Mesothelial cell of epicardium (in vitro differentiated cells): ENCODE data around the gene RNF181. TPM values are rescaled to one million over a fixed set of nuclear protein-coding genes. Genes with fewer than 3 reads are reported as not detected.

ENCODE experiments used
- DNase-seq, 2 experiments: peaks; one replicate each; pipeline ENCODE4 v3.0.0; 2021; ENCODE audit warnings: low spot score in 2 of 2; ENCODE audit not compliant: unreplicated experiment in 2 of 2
- H3K27ac Mint-ChIP-seq: 2 replicates; pipeline ENCODE4 v1.8.0; 2021; ENCODE audit warnings: mixed read lengths
- H3K27me3 Mint-ChIP-seq: 2 replicates; pipeline ENCODE4 v1.8.0; 2021; ENCODE audit warnings: low read depth, mixed read lengths
- H3K36me3 Mint-ChIP-seq: 2 replicates; pipeline ENCODE4 v1.8.0; 2021; ENCODE audit warnings: mixed read lengths
- H3K4me1 Mint-ChIP-seq: 2 replicates; pipeline ENCODE4 v1.8.0; 2021; ENCODE audit warnings: mixed read lengths
- H3K4me3 Mint-ChIP-seq: 2 replicates; pipeline ENCODE4 v1.8.0; 2021; ENCODE audit warnings: mild to moderate bottlenecking, moderate library complexity, mixed read lengths
- H3K9me3 Mint-ChIP-seq: 2 replicates; pipeline ENCODE4 v1.8.0; 2021; ENCODE audit warnings: mixed read lengths
- total RNA-seq: library from RNA; stranded (reverse); gene quantifications from 3 replicates; pipeline ENCODE4 v1.2.1, GENCODE V29; 2021
- TF ChIP-seq, protein P1 (sequence below): fragments of 200-600 bp; sonication (generic); IDR thresholded peaks from one replicate; pipeline ENCODE4 v1.5.0; 2021; ENCODE audit warnings: antibody characterized with exemption; ENCODE audit not compliant: unreplicated experiment

The RNF181 gene
- total RNA-seq, 1 donor from 2014 or later = 82.8 TPM

DNA sequence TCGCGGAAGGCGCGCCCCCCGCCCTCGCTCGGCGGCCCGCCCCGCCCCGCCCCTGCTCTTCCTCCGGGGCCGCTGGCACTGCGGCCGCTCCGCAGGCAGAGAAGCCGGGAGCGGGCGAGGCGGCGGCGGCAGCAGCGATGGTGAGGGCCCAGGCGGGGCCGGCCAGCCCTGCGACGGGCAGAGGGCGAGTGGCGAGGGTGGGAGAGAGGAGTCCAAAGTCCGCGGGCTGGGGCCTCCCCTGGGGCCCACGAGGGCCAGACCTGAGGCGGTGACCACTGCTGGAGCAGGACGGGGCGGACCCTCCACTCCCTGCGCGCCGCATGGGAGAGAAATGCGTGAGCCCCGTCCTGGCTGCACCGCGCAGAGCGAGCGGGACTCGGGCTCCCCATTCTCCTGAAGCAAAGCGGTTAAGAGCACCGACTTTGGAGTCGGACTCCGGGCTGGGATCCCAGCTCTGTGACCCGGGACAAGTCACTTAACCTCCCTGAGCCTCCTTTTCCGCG is 11.1 kb upstream of the RNF181 start, which contains the start of gene VAMP5:
VAMP5 (plus strand) TSS at position 78 of the 503 bp plus-strand sequence; CDS start at position 138, 60 bp downstream.
- H3K36me3 Mint-ChIP-seq = peaks cover 7% of the 10 kb centered on the region
- H3K9me3 Mint-ChIP-seq = no peaks in the 10 kb centered on the region
- H3K4me1 Mint-ChIP-seq = peaks cover 10% of the 10 kb centered on the region
- TF ChIP-seq, protein P1, sequence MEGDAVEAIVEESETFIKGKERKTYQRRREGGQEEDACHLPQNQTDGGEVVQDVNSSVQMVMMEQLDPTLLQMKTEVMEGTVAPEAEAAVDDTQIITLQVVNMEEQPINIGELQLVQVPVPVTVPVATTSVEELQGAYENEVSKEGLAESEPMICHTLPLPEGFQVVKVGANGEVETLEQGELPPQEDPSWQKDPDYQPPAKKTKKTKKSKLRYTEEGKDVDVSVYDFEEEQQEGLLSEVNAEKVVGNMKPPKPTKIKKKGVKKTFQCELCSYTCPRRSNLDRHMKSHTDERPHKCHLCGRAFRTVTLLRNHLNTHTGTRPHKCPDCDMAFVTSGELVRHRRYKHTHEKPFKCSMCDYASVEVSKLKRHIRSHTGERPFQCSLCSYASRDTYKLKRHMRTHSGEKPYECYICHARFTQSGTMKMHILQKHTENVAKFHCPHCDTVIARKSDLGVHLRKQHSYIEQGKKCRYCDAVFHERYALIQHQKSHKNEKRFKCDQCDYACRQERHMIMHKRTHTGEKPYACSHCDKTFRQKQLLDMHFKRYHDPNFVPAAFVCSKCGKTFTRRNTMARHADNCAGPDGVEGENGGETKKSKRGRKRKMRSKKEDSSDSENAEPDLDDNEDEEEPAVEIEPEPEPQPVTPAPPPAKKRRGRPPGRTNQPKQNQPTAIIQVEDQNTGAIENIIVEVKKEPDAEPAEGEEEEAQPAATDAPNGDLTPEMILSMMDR = no peak
- no peaks in the 10 kb centered on the region for H3K27me3 Mint-ChIP-seq
- no peak for DNase-seq
- H3K4me3 Mint-ChIP-seq = no peak within 1 kb of the TSS
- no peak within 1 kb of the TSS for H3K27ac Mint-ChIP-seq

DNA sequence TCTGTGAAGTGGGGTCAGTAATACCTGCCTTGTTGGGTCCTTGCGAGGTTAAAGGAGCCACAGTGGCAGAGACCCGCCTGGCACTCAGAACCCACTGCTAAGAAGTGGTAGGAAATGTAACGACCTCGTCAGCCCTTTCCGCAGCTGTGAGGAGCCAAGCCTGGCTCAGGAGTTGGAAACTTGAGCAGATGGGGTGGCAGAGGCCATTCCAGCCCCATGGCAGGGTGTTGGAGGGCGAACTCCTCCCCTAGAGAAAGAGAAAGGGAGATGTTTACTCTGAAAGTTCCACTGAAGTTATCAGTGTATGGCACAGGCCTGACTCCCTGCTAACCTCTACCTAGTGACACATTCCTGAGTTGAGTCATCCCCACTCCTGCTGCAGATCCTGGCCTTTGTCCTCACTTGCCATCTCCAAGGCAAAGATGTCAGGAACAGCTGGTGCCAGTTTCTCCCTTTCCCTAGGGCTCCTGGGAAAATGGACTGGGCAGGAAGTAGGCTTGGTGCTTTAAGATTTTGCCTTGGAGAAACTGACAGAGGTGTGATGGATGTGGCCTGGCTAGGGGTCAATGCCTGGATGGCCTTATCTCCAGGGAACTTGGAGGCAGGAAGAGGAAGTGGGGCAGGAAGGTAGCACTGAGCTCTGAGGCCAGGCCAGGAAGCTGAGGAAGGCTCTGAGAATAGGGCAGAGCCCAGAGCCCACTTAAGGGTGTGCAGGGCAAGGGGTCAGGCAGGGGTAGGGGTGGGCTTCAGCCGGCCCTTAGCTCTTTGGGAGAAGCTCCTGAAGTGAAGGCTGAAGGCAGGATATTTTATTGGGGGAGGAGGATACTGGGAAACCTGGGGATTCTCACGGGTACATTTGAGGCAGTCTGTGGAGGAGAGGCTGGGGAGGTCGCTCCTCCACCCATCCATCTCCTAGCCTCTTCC is 10.4 kb upstream of the RNF181 start:
- Mint-ChIP-seq H3K27me3 (no peaks in the 10 kb centered on the region), H3K27ac (no peak overlapping the region), H3K9me3 (no peaks in the 10 kb centered on the region), H3K36me3 (peaks cover 7% of the 10 kb centered on the region), H3K4me1 (peaks cover 5% of the 10 kb centered on the region), H3K4me3 (no peak overlapping the region)
- no peak for DNase-seq
- TF ChIP-seq, protein P1 = no peak

DNA sequence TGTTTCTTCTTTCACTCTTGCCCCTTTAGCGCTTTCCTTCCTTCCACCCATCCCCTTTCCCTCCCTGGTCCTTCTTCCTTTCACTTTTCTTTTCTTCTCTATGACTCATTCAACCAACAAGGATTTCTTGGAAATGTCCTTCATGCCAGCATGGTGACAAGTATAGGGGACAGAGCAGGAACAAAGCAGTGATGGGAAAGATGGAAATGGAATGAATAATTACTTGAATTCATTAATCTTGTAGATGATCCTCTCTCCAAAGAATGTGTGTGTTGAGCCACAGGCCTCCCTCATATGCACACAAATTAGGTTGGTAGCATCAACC is 9.8 kb upstream of the RNF181 start:
- Mint-ChIP-seq H3K27ac (no peak overlapping the region), H3K9me3 (no peaks in the 10 kb centered on the region)
- no peak for DNase-seq

GRCh38 chr2:85588236-85588635 is 7.3 kb upstream of the RNF181 start:
- Mint-ChIP-seq H3K36me3 (no peaks in the 10 kb centered on the region), H3K9me3 (no peaks in the 10 kb centered on the region), H3K27me3 (no peaks in the 10 kb centered on the region), H3K27ac (no peak overlapping the region), H3K4me3 (no peak overlapping the region), H3K4me1 (peaks cover 3% of the 10 kb centered on the region)
- DNase-seq = no peak
- TF ChIP-seq, protein P1 = no peak

More for the DNA sequence above, 9.8 kb upstream of the RNF181 start:
- Mint-ChIP-seq H3K27me3 (no peaks in the 10 kb centered on the region), H3K36me3 (peaks cover 4% of the 10 kb centered on the region), H3K4me3 (no peak overlapping the region), H3K4me1 (peaks cover 3% of the 10 kb centered on the region)
- TF ChIP-seq, protein P1 = no peak

- Mint-ChIP-seq H3K27ac (no peak overlapping the region), H3K4me1 (peaks cover 3% of the 10 kb centered on the region), H3K9me3 (no peaks in the 10 kb centered on the region), H3K27me3 (no peaks in the 10 kb centered on the region), H3K4me3 (no peak overlapping the region), H3K36me3 (no peaks in the 10 kb centered on the region)
- TF ChIP-seq, protein P1 = no peak
- DNase-seq = no peak
Measured at GRCh38 chr2:85588645-85589044, 6.9 kb upstream of the RNF181 start.
